GM18507 (cell line): ENCODE results near the gene CCDC92B.
"Not testable (repeated sequence)": the region's sequence is repeated elsewhere in the genome, so short reads cannot be mapped to it uniquely, and the experiment has no call there.

ENCODE experiments used
- DNase-seq: peaks from one replicate; pipeline ENCODE4 v3.0.0; 2011; ENCODE audit warnings: low read depth; ENCODE audit not compliant: insufficient read length; ENCODE audit errors: extremely low spot score
- FAIRE-seq: peaks from 2 replicates; lab custom pipeline; 2011; peaks lifted over from hg19 to GRCh38; lab: Jason Lieb, UNC

The CCDC92B gene

GRCh38 chr17:2749058-2749783 is at the start of gene CCDC92B:
Gene CCDC92B (minus strand): TSS chr17:2749652. CDS start chr17:2735145, 14,507 bp downstream.
- DNase-seq (no peak), FAIRE-seq (no peak)

DNA sequence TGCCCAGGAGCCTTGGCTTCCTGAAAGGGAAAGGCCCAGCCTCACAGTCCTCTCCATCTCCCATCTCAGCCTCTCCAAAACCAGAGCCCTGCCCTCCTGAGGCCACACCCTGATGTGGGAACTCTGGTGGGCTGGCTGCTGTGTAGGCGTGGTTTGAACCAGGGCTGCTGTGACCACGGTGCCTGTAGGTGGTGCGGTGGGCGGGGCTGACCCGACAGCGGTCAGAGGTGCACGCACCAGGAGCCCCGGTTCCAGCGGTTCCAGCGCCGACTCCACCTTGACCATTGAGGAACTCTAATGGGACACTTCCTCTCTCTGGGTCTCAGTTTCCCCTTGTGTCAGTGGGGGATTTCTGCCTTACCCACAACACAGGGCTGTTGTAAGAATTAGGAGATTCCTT is 49.2 kb upstream of the CCDC92B start:
- FAIRE-seq: no peak
- no peak for DNase-seq

GRCh38 chr17:2798188-2798587 is 48.7 kb upstream of the CCDC92B start:
- FAIRE-seq (no peak), DNase-seq (no peak)

DNA sequence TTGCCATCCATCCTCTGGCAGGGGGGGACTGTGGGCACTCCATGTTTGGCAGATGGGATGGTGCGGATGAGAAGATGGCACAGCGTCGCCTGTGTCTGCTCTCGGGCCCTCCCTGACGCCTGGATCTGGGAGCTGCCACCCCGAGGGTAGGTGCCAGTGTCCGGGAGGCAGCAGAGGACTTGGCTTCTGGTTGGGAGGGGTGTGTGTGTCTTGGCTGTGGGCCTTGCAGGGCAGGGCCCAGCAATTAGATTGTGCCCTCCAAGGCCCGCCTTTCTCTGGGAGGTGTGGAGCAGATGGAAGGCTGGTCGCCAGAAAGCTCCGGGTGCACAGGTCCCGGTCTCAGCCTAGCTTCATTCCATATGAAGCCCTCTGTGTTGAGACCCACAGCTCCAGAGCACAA is 48.2 kb upstream of the CCDC92B start:
- no peak for DNase-seq
- no peak for FAIRE-seq

- DNase-seq (no peak), FAIRE-seq (no peak)
Observed at GRCh38 chr17:2797226-2797625, 47.8 kb upstream of the CCDC92B start.

GRCh38 chr17:2796164-2797125 is 47.0 kb upstream of the CCDC92B start, which contains the start of gene RAP1GAP2:
Gene RAP1GAP2 (plus strand): TSS chr17:2796438. CDS start chr17:2796528, 90 bp downstream.
- FAIRE-seq: peak; percentile 49
- no peak for DNase-seq

- no peak for FAIRE-seq
Observed at GRCh38 chr17:2795441-2796163, 46.1 kb upstream of the CCDC92B start.

DNA sequence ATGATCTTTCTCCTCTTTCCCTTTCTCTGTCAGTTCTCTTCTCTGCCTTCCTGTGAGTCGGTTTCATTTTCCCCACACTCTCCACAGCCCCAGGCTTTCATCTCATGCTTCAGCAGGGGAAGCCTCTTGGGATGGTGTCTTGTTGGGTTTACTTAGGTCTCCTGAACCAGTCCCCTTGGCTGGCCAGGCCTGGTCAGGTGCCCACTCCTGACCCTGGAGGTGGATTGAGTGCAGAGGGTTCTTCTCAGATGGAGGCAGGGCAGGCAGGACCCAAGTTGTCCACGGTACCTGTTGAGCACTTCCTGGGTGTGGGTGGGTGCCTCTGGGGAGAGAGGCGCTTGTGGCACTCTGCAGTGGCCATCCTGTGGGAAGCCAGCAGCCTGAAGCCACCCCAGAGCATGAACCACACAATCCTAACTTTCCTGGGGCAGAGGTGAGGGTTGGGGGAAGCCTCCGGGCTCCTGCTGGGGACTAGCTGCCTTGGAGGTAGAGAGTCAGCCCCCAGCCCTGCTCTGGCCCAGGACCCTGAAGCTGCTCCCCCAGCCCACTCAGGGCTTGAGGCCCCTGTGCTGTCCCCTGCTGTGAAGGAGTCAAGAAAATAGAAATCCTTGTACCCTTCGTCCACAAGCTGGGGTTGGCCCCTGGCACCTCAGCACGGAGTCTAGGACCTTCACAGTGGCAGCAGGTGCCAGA is 44.8 kb upstream of the CCDC92B start:
- FAIRE-seq: no peak
- DNase-seq: no peak

More at GRCh38 chr17:2795441-2796163, 46.1 kb upstream of the CCDC92B start:
- no peak for DNase-seq

- DNase-seq (no peak), FAIRE-seq (peak; percentile 73)
Observed at GRCh38 chr17:2792366-2793169, 43.1 kb upstream of the CCDC92B start.

DNA sequence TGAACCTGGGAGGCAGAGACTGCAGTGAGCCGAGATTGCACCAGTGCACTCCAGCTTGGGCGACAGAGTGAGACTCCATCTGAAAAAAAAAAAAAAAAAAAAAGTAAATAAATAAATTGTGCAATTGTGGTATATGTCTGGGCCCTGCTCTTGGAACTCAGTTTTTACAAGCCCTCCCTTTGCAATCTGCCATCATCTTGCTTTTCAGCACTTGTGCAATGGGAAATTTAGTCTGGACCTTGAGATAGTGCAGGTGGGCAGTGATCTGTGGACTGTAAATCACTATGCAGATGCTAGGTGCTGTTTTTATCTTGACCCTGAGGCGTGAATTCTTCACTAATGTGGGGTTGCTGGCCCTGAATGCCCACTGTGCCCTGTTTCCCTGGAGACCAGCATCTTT is 40.2 kb upstream of the CCDC92B start:
- FAIRE-seq (no peak), DNase-seq (no peak)

GRCh38 chr17:2786176-2786881 is 36.9 kb upstream of the CCDC92B start:
- FAIRE-seq (peak; percentile 89), DNase-seq (peak; percentile 80)

GRCh38 chr17:2785376-2785775 is 35.9 kb upstream of the CCDC92B start:
- FAIRE-seq, DNase-seq: not testable (repeated sequence)

- DNase-seq: no peak
- FAIRE-seq: no peak
Observed at GRCh38 chr17:2784864-2785263, 35.4 kb upstream of the CCDC92B start.

DNA sequence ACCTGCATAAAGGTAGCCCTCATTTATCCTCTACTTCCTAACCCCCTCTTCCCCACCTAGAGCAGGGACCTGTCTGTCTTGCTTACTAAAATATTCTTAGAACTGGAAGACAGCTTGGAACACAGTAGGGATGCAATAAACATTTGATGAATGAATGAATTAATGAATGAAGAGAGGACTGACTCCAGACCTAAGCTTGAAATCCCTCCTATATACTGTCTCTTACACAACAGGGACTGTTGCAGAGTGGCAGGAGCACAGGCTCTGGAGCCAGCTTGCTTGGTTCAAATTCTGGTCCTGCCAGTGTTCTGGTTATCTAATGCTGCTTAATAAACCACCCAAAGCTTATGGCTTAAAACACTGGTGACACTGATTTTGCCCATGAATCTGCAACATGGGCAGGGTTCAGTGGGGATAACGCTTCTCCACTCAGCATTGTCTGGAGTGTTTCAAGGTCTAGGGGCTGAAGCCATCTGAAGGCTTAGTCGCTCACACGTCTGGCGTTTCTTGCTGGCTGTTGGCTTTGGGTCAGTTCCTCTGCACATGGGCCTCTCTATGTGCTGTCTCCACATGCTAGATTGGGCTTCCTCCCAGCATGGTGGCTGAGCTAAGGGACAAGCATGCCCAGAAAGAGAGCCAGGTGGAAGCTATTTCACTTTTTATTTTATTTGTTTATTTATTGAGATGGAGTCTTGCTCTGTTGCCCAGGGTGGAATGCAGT is 34.0 kb upstream of the CCDC92B start:
- FAIRE-seq (no peak), DNase-seq (no peak)

GRCh38 chr17:2782055-2782454 is 32.6 kb upstream of the CCDC92B start:
- no peak for DNase-seq
- FAIRE-seq: no peak

DNA sequence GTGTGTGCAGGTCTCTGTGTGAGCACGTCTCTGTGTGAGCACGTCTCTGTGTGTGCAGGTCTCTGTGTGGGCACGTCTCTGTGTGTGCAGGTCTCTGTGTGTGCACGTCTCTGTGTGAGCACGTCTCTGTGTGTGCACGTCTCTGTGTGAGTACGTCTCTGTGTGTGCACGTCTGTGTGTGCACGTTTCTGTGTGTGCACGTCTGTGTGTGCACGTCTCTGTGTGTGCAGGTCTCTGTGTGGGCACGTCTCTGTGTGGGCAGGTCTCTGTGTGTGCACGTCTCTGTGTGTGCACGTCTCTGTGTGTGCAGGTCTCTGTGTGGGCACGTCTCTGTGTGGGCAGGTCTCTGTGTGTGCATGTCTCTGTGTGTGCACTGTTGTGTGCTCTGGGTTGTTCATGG is 32.1 kb upstream of the CCDC92B start:
- not testable (repeated sequence) for DNase-seq, FAIRE-seq

DNA sequence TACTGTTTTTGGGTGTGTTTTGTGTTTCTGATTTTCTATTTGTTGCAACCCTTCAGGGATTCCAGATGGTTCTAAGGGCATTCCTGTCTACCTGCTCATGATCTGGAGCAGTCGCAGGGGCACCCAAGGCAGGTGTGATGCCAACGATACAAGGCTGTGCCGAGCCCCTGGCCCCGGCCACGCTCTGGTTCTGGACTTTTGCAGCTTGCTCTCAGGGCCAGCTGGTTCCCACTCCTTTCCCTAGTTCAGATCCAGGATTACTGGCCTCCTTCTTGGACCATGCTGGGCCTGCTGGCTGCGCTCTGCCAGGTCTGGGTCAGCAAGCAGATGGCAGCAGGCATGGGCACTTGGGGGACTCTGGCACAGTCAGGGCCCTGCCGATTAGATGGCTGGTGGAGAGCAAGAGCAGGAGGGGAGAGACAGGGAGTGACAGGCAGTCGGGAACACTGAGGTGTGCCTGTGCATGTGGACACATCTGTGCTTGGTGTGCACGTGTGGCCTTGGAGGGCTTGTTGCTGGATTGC is 31.5 kb upstream of the CCDC92B start:
- FAIRE-seq: no peak
- no peak for DNase-seq
